ENCODE measurements around the gene ARHGAP40. TPM values are rescaled to one million over a fixed set of nuclear protein-coding genes. Genes with fewer than 3 reads are reported as not detected.

Gene ARHGAP40
- total RNA-seq, 3 donors from 2014 or later, result 33.8 to 35.9 TPM; not detected in 1

GRCh38 chr20:38645351-38645750, 43.7 kb downstream of the ARHGAP40 start:
- intact Hi-C loops (cut with DNase I; ENCODE audit: low total_unique reads), result loop anchor here (10.0 kb wide), 1 partner anchor 109 kb away; no protein-coding TSS in a partner anchor
- H3K27ac ChIP-seq, result no peak overlapping the region

DNA sequence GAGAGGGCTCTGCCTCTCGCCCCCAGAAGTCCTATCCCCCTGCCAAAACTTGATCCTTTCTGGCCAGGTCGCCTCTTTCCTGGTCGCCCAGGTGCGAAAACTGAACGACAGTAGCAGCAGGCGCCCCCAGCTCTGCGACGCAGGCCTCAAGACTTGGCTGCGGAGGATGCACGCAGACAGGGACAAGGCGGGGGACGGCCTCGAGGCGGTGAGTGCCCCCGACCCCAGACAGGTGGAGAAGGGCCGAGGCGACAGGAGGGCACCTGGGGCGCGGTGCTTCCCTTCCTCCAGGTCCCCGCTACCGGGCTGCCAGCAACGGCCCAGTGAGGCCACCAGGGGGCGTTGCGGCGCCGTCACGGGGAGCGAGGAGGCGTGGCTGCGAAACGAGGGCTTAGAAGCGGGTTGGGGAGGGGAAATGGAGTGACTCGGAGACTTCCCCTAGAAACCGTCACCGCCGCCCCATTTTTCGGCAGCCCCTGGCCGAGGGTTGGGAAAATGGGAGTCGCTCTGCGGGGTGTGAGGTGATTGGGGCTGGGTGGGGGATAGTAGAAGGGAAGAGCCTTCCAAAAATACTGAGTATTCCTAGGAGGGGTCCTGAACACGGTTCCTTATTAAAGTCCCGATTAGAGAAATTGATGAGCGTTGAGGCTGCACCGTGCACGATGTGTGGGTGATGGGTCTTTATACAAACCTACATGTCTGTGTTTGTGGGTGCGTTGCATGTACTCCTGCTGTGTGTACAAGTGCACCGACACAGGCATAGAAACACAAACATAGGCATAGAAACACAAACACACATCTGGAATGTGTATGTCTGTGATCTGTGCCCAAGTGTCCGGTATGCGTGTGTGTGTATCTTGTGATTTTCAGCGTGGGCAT, 44.6 kb downstream of the ARHGAP40 start:
- Histone ChIP-seq H3K27ac (no peak overlapping the region), H3K36me3 (no peaks in the 10 kb centered on the region), H3K27me3 (peaks cover 0 to 38% of the 10 kb centered on the region in 2 donors), H3K4me1 (no peaks in the 10 kb centered on the region), H3K9me3 (no peaks in the 10 kb centered on the region), H3K4me3 (peak overlapping the region in 2 of 3 donors; percentile 30 to 47)
- intact Hi-C loops (cut with DNase I; ENCODE audit: low total_unique reads), result loop anchor here (10.0 kb wide), 1 partner anchor 109 kb away; no protein-coding TSS in a partner anchor
- TF ChIP-seq POLR2AphosphoS5 (IDR thresholded peaks at IDR 0.05) (no peak), CTCF (IDR thresholded peaks at IDR 0.05) (peak; percentile 66 to 84 (median 72))
- peak in 1 of 2 donors; percentile 48 for DNase-seq (ENCODE audit: low spot score in 2 of 2)

More at GRCh38 chr20:38645351-38645750, 43.7 kb downstream of the ARHGAP40 start:
- no peak for DNase-seq (ENCODE audit: low spot score in 2 of 2)
- H3K4me3 ChIP-seq, result no peak overlapping the region
- no peaks in the 10 kb centered on the region for H3K4me1 ChIP-seq
- H3K36me3 ChIP-seq, result no peaks in the 10 kb centered on the region
- no peaks in the 10 kb centered on the region for H3K9me3 ChIP-seq
- H3K27me3 ChIP-seq, result peaks cover 0 to 30% of the 10 kb centered on the region in 2 donors
- TF ChIP-seq POLR2A (IDR thresholded peaks at IDR 0.05), result no peak
- no peak for TF ChIP-seq CTCF (IDR thresholded peaks at IDR 0.05)
- no peak for TF ChIP-seq POLR2AphosphoS5 (IDR thresholded peaks at IDR 0.05)

DNA sequence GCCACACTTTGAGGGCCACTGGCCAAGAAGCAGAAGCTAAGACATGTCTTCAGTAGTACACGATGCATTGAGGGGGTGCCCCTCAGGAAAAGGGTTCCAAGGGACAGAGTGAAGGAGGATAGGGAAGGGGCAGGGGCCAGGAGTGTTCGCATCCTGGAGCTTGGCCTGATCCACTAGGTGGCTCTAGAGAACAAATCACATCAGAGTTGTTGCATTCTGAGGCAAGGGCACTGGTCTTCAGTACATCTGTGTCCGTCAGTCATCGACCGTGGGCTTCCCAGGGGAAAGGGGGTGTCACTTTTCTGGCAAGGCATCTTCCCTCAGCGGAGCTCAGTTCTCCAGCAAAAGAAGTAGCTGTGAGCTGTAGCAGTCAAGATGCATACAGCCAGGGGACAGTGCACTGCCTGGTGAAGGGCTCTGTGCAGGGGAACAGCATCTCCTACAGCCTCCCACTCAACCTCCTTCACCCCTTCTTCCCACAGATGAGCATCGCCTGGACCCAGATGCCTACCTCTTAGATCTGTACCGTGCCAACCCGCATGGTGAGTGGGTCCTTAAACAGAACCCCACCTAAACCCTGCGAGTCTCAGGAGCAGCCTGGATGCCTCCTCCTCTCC, 47.8 kb downstream of the ARHGAP40 start:
- intact Hi-C loops (cut with DNase I; ENCODE audit: low total_unique reads), result loop anchor here (10.0 kb wide), 1 partner anchor 105 kb away; no protein-coding TSS in a partner anchor
- H3K36me3 ChIP-seq, result no peaks in the 10 kb centered on the region
- DNase-seq (ENCODE audit: low spot score in 2 of 2), result no peak
- no peaks in the 10 kb centered on the region for H3K9me3 ChIP-seq
- no peak overlapping the region for H3K4me3 ChIP-seq
- TF ChIP-seq POLR2A (IDR thresholded peaks at IDR 0.05), result no peak
- no peak for TF ChIP-seq POLR2AphosphoS5 (IDR thresholded peaks at IDR 0.05)
- TF ChIP-seq CTCF (IDR thresholded peaks at IDR 0.05), result no peak
- H3K27me3 ChIP-seq, result peaks cover 0 to 39% of the 10 kb centered on the region in 2 donors
- no peak overlapping the region for H3K27ac ChIP-seq
- no peaks in the 10 kb centered on the region for H3K4me1 ChIP-seq

- intact Hi-C loops (cut with DNase I; ENCODE audit: low total_unique reads), result no loop called here
- H3K9me3 ChIP-seq, result no peaks in the 10 kb centered on the region
- H3K27ac ChIP-seq, result no peak overlapping the region
- peaks cover 0 to 38% of the 10 kb centered on the region in 2 donors for H3K27me3 ChIP-seq
- no peaks in the 10 kb centered on the region for H3K4me1 ChIP-seq
- DNase-seq (ENCODE audit: low spot score in 2 of 2), result no peak
- H3K4me3 ChIP-seq, result no peak overlapping the region
- TF ChIP-seq POLR2AphosphoS5 (IDR thresholded peaks at IDR 0.05) (no peak), POLR2A (IDR thresholded peaks at IDR 0.05) (no peak), CTCF (IDR thresholded peaks at IDR 0.05) (no peak)
- no peaks in the 10 kb centered on the region for H3K36me3 ChIP-seq
Measured at GRCh38 chr20:38650010-38650409, 48.4 kb downstream of the ARHGAP40 start.

GRCh38 chr20:38651154-38651553, 49.5 kb downstream of the ARHGAP40 start:
- Histone ChIP-seq H3K27ac (no peak overlapping the region), H3K4me3 (no peak overlapping the region), H3K36me3 (no peaks in the 10 kb centered on the region), H3K4me1 (no peaks in the 10 kb centered on the region), H3K27me3 (peaks cover 0 to 37% of the 10 kb centered on the region in 2 donors), H3K9me3 (no peaks in the 10 kb centered on the region)
- intact Hi-C loops (cut with DNase I; ENCODE audit: low total_unique reads), result no loop called here
- TF ChIP-seq POLR2A (IDR thresholded peaks at IDR 0.05), result no peak
- no peak for DNase-seq (ENCODE audit: low spot score in 2 of 2)
